Measurements from ENCODE around the gene ANKRD24. TPM values are rescaled to one million over a fixed set of nuclear protein-coding genes. Genes with fewer than 3 reads are reported as not detected.

Gene ANKRD24
- total RNA-seq, 1 experiment from 2014 or later, result 1.2 TPM

DNA sequence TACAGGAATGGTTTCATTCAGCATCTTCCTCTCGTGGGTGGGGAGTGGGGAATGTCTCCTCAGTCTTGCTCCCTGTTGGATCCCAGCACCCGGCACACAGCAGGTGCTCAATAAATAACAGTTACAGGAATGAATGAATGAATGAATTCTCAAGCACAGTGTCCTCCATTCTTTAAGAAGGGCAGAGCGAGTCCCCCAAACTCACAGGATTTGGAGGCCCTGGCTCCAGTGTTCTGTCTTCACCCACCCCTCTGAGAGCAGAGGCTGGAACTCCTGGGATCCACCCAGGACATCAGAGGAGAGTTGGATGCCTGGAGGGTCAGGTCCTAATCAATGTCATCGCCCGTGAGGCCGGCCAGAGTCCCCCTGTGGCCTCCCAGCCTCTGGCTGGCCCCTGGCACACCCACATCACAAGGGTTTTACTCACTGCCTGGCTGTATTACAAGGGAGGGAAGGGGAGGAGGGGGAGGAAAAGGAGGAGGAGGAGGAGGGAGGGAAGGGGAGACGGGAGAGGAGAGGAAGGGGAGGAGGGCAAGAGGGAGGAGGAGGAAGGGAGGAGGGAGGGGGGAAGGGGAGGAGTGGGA lies 37.7 kb upstream of the ANKRD24 start:
- Mint-ChIP-seq H3K27me3 (ENCODE audit: insufficient read depth, unreplicated experiment) (peaks cover 8% of the 10 kb centered on the region), H3K27ac (ENCODE audit: low read depth, unreplicated experiment) (no peak overlapping the region), H3K4me3 (ENCODE audit: unreplicated experiment) (no peak overlapping the region), H3K9me3 (ENCODE audit: unreplicated experiment) (no peaks in the 10 kb centered on the region), H3K36me3 (ENCODE audit: insufficient read depth, unreplicated experiment) (no peaks in the 10 kb centered on the region), H3K4me1 (ENCODE audit: insufficient read depth, unreplicated experiment) (no peaks in the 10 kb centered on the region)
- ChIA-PET POLR2A (no interaction called here), CTCF (no interaction called here)
- BruUV-seq (replicated peaks), result no TSS peak
- intact Hi-C loops (cut with micrococcal nuclease), result no loop called here
- DNase-seq (ENCODE audit: unreplicated experiment), result no peak
- TF ChIP-seq, protein P1, sequence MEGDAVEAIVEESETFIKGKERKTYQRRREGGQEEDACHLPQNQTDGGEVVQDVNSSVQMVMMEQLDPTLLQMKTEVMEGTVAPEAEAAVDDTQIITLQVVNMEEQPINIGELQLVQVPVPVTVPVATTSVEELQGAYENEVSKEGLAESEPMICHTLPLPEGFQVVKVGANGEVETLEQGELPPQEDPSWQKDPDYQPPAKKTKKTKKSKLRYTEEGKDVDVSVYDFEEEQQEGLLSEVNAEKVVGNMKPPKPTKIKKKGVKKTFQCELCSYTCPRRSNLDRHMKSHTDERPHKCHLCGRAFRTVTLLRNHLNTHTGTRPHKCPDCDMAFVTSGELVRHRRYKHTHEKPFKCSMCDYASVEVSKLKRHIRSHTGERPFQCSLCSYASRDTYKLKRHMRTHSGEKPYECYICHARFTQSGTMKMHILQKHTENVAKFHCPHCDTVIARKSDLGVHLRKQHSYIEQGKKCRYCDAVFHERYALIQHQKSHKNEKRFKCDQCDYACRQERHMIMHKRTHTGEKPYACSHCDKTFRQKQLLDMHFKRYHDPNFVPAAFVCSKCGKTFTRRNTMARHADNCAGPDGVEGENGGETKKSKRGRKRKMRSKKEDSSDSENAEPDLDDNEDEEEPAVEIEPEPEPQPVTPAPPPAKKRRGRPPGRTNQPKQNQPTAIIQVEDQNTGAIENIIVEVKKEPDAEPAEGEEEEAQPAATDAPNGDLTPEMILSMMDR (IDR thresholded peaks at IDR 0.05; ENCODE audit: unreplicated experiment), result no peak

- Mint-ChIP-seq H3K9me3 (ENCODE audit: unreplicated experiment) (no peaks in the 10 kb centered on the region), H3K36me3 (ENCODE audit: insufficient read depth, unreplicated experiment) (no peaks in the 10 kb centered on the region), H3K4me3 (ENCODE audit: unreplicated experiment) (no peak overlapping the region), H3K4me1 (ENCODE audit: insufficient read depth, unreplicated experiment) (no peaks in the 10 kb centered on the region), H3K27ac (ENCODE audit: low read depth, unreplicated experiment) (no peak overlapping the region), H3K27me3 (ENCODE audit: insufficient read depth, unreplicated experiment) (peaks cover 36% of the 10 kb centered on the region)
- intact Hi-C loops (cut with micrococcal nuclease), result no loop called here
- no TSS peak for BruUV-seq (replicated peaks)
- no peak for DNase-seq (ENCODE audit: unreplicated experiment)
- ChIA-PET POLR2A (no interaction called here), CTCF (no interaction called here)
- TF ChIP-seq, protein P1 (IDR thresholded peaks at IDR 0.05; ENCODE audit: unreplicated experiment), result no peak
Measured at GRCh38 chr19:4149518-4150288, 32.8 kb upstream of the ANKRD24 start.

- BruUV-seq (replicated peaks), result no TSS peak
- Mint-ChIP-seq H3K9me3 (ENCODE audit: unreplicated experiment) (no peaks in the 10 kb centered on the region), H3K36me3 (ENCODE audit: insufficient read depth, unreplicated experiment) (no peaks in the 10 kb centered on the region), H3K27ac (ENCODE audit: low read depth, unreplicated experiment) (no peak overlapping the region), H3K27me3 (ENCODE audit: insufficient read depth, unreplicated experiment) (peaks cover 50% of the 10 kb centered on the region), H3K4me3 (ENCODE audit: unreplicated experiment) (no peak overlapping the region), H3K4me1 (ENCODE audit: insufficient read depth, unreplicated experiment) (no peaks in the 10 kb centered on the region)
- intact Hi-C loops (cut with micrococcal nuclease), result no loop called here
- ChIA-PET POLR2A (no interaction called here), CTCF (interaction anchor here (0.6 kb wide), 1 partner anchor 124 kb away, joined by 3 read pairs; no protein-coding TSS in a partner anchor)
- TF ChIP-seq, protein P1 (IDR thresholded peaks at IDR 0.05; ENCODE audit: unreplicated experiment), result no peak
- DNase-seq (ENCODE audit: unreplicated experiment), result no peak
Measured at GRCh38 chr19:4151623-4152022, 30.9 kb upstream of the ANKRD24 start.

GRCh38 chr19:4152241-4152998 lies 30.1 kb upstream of the ANKRD24 start:
- no peak for DNase-seq (ENCODE audit: unreplicated experiment)
- Mint-ChIP-seq H3K27ac (ENCODE audit: low read depth, unreplicated experiment) (no peak overlapping the region), H3K27me3 (ENCODE audit: insufficient read depth, unreplicated experiment) (peaks cover 50% of the 10 kb centered on the region), H3K9me3 (ENCODE audit: unreplicated experiment) (no peaks in the 10 kb centered on the region), H3K36me3 (ENCODE audit: insufficient read depth, unreplicated experiment) (no peaks in the 10 kb centered on the region), H3K4me1 (ENCODE audit: insufficient read depth, unreplicated experiment) (no peaks in the 10 kb centered on the region), H3K4me3 (ENCODE audit: unreplicated experiment) (no peak overlapping the region)
- no TSS peak for BruUV-seq (replicated peaks)
- TF ChIP-seq, protein P1 (IDR thresholded peaks at IDR 0.05; ENCODE audit: unreplicated experiment), result no peak
- intact Hi-C loops (cut with micrococcal nuclease), result no loop called here
- ChIA-PET CTCF (interaction anchor here (0.6 to 3.1 kb wide), 2 partner anchors 13 to 123 kb away, joined by 3 to 13 read pairs; no protein-coding TSS in a partner anchor), POLR2A (no interaction called here)

Data from MCF 10A (cell line).